Astrocyte (in vitro differentiated cells and primary cell): ENCODE measurements around the gene RGS10.

Experiments
- CTCF ChIP-seq: IDR thresholded peaks from 2 replicates; pipeline ENCODE4 v1.5.1; 2011; ENCODE audit warnings: low read depth, mild to moderate bottlenecking, inconsistent platforms, low read length, moderate library complexity; ENCODE audit not compliant: insufficient read depth
- EZH2 ChIP-seq: IDR thresholded peaks from 2 replicates; pipeline ENCODE4 v1.6.1; 2012; ENCODE audit warnings: mild to moderate bottlenecking, low read length, inconsistent platforms; ENCODE audit not compliant: insufficient read depth

GRCh38 chr10:119521443-119522204 is 20.9 kb downstream of the RGS10 start:
- TF ChIP-seq CTCF (no peak), EZH2 (no peak)
